Measurements from ENCODE around the gene ITPK1.

GRCh38 chr14:93010130-93010499 lies 105.6 kb downstream of the ITPK1 start:
- no peak for TF ChIP-seq CTCF (conservative IDR thresholded peaks at IDR 0.05; ENCODE audit: low read length)
- TF ChIP-seq EZH2phosphoT487 (IDR thresholded peaks at IDR 0.05; ENCODE audit: borderline replicate concordance, low read depth, low read length), result no peak

Measured in OCI-LY7 (cell line).